HG03103 (cell line): Measurements from ENCODE around the gene CGNL1.

Experiments
- ATAC-seq: cut with Tn5 transposase; IDR thresholded peaks from one replicate; pipeline ENCODE4 v1.9.1; 2021; ENCODE audit warnings: low read depth; ENCODE audit not compliant: unreplicated experiment

Gene CGNL1

DNA sequence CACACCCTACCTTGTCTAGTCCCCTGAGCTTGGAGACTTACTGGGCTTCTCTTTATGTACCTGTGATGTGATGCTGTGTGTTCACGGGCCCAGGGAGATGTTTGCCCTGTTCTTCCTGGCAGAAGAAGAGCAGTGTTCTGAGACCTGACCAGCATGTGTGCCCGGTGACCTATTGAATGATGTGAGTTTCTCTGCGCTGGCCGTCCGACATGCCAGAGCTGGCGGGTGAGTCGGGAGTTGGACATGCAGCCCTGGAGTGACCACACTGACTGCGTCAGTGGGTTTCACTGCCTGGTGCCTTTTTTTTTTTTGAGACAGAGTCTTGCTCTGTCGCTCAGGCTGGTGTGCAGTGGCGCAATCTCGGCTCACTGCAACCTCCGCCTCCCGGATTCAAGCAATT lies 42.3 kb downstream of the CGNL1 start:
- no peak for ATAC-seq

DNA sequence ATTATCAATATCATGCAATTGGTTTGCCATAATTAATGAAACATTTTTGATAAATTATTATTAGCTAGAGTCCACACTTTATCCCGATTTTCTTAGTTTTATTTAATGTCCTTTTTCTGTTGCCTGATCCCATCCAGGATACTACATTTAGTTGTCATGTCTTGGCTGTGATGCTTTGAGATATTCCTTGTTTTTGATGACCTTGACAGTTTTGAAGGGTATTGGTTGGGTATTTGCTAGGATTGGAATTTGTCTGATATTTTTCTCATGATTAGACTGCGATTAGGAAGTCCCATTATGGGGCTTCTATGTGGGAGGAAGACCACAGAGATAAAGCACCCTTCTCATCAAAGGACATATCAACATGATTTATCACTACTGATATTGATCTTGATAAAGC lies 43.0 kb downstream of the CGNL1 start:
- ATAC-seq, result no peak

DNA sequence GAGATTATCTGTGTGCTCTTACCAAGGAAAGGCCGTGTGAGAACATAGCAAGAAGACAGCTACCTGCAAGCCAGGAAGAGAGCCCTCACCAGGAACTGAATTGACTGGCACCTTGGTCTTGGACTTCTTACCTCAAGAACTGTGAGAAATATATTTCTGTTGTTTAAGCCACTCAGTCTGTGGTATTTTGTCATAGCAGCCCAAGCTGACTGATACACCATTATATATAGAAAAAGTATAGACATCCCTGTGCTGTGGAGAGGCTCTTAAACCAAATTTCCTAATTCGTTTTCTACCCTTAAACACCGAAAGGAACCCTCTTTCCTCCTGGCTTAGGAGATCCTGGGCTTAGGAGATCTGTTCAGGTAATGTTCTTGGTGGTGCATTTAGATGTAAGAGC lies 44.8 kb downstream of the CGNL1 start:
- ATAC-seq, result no peak

DNA sequence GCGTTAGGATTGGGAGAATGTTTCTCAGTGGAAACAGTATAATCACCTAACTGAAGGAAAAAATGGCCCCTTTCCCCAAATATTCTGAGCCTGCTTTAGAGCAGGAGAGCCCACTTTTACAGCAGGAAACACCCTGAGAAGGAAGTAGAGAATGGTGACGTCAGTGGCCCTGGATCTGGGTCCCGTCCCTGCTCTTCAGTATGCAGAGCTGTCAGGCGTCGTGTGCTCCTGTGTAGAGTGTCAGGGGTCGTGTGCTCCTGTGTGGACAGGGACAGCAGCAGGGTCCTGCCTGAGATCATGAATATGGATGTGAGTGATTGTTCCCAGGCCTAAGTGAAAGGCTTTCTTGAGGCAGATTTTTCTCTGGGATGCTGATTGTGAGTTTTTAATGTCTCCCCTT lies 45.2 kb downstream of the CGNL1 start:
- ATAC-seq, result no peak

DNA sequence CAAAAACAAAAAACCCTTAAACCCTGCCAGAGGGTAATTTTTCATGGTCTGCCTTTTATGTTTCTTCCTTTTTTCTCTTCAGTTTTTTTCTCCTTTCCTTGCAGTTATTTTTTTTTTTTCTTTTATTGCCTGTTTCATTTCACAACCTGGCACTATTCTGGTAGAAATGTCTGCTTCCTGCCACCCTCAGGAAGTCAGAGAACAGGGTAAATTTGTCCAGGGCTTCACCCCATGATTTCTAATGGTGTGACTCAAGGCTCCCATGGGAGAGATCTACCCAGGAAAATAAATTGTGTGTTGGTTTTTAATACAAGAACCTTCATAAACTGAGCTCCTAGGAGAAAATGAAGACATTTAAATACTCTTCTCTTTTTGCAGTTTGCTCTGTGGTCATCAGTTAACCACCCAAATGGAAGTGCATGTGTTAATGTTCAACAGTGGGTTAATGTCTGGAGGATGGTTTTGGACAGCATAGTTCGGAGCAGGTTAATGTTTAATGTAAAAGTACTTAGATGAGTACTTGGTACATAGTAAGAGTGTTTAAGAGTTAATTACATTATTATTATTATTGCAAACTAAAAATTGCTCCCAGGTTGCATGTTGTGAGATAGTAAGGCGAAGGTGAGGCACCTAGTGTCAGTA lies 45.9 kb downstream of the CGNL1 start:
- no peak for ATAC-seq

DNA sequence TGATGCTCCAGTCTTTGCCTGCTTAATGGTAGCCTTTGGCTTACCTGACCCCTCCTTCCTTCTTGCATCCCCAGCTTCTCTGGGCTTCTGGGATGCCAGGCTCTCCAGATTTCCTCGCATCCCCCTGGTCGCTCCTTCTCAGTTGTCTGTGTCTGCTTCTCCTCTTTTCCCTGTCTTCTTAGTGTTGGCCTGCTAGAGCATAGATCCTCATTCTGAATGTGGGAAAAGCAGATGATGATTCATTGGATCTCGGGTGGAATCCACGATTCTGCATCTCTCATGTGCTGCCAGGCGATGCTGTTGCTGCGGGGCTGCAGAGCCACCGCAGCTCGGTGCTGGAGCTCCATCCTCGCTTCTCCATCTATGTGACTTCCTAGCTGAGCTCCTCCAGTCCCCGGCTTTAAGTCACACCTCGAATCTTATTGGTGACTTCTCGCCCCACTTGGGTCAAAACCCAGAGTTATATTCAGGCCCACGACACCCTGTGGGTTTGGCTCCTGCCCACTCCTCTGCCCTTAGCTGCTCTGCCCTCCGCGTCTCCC lies 47.4 kb downstream of the CGNL1 start:
- no peak for ATAC-seq

DNA sequence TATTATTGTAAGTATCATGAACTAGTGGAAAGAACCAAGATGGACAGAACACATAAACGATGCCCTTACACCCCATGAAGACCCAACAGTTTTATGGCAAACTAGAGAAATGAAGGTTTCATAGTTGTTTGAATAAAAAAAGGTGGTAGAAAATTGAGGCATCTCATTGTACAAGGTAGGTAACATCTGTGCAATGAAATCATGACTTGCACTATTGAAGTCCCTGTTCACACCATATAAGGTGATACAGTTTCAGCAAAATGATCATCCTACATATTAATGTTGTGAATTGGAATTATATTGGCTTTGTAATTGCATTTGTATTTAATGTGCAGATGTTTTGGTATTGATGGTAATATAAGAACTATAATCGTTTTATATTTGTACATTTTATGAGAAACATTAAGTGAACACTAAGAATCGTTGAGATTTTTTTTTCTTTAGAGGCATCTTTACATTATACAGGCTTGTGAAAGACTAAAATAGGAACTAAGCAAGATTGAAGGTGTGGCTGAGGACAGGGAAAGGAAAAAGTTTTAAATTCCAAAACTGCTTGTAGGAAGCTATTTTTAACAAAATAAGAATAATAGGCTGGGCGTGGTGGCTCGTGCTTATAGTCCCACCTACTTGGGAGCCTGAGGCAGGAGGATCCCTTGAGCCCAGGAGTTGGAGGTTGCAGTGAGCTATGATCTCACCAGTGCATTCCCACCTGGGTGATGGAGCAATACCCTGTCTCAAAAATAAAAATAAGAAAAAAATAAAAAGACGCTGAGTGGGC lies 48.5 kb downstream of the CGNL1 start:
- no peak for ATAC-seq

DNA sequence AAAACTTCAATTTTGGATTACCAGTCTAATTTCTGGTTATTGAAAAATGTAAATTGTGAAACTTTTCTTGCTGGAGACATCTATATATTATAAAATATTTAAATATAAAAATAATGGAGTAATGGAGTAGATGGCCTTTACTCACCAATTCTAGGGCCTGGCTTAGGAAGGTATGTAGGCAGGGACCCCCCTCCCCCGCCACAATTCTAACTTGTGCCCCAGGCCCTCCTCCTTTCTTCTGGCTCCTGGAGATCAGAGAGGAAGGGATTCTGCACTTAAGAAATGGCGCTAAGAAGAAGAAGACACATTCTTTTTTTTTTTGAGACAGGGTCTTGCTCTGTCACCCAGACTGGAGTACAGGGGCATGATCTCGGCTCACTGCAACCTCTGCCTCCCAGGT lies 49.5 kb downstream of the CGNL1 start:
- no peak for ATAC-seq

DNA sequence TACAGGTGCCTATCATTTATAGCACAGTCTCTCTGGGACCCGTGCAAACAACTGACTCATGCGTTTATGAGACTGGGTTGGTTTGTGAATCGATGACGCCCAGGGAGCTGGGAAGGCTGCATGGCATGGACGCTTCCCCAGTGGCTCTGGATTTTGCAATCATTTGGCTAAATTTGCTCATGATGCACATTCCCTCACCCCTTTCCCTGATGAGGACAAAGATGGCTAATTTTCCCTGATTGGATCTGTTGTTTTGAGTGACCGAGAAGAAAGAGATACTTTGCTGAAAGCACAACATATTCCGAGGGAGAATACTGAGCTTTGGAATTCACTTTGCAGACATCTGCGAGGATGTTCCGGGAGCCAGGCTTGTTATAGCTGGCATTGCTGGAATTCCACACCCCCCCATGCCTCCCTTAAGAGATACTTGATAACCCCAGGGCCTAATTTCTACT lies 51.1 kb downstream of the CGNL1 start:
- no peak for ATAC-seq

DNA sequence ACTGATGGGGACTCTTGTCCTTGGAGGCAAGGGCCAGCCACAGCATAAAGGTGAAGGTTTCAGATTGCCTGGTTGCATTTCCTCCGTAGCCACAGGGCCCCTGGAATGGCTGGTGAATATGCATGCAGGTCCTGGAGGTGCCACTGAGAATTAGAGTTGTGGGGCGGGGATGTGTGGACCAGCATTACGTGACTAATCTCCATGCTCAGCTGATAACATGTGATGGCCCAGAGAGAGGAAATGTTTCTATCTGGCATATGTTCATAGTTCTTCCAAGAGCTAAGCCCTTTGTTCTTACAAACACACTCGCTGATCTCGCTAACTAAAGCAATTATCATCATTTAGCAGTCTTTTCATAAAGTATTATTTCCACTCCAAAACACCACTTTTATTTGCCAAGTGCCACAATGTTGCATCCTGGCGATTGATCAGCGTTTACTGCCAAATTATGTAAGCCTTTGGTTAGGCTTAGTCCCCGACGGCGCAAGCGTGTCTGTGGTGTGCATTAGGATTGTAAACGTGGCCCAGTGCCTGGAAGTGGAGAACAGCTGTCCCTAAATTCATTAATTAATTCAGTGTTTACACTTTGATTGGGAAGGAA lies 55.9 kb downstream of the CGNL1 start:
- no peak for ATAC-seq

DNA sequence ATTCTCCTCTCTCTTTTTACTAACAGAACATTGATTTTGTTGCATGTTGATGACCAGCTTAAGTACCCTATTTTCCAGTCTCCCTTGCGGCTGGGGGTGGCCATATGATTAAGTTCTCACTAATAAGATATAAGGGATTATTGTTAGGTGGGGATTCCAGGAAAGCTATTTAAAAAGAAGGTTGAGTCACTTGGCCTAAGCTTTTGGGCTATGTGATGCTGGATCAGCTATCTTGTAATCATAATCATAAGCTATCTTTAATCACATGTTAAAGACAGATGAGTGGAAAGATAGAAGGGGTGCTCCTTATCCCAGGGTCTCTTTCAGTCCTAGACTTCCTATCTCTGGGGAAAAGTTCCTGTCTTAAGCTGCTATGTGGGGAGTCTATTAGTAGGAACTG lies 59.9 kb downstream of the CGNL1 start:
- no peak for ATAC-seq

DNA sequence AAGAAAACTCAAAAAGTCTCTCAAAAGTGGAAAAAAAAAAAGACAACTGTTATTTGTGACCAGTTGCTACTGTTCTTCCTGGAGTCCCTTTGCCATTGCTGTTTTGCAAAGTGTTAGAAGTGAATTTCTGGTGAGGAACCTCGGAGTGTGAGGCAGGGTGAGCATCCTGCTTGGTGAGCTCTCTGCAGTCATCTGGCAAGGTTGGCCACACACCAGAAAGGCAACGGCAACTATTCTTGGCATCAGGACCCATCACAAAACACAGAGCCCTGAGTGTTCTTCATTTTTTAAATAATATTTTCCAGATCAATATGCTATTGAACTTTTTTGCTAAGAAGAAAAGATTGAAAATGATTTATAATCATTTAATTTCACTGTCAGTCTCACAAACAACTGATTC lies 60.7 kb downstream of the CGNL1 start:
- ATAC-seq, result no peak

DNA sequence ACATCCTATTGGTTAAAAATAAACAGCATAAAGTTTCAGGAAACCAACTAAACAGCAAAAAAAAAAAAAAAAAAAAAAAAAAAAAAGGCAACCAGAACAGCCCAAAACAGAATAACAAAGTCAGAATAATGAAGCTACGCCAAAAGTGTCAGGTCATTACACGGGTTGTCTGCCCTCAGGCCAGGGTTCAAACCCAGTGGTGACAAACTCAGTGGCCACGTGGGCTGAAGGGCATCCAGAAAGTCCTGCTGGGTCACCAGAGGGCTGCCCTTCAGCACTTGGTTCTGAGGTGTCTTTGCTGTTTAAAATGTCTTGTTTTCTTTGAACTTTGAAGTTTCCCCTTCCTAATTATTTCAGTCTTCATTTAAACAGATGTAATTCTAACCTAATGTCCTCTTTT lies 61.3 kb downstream of the CGNL1 start:
- no peak for ATAC-seq

DNA sequence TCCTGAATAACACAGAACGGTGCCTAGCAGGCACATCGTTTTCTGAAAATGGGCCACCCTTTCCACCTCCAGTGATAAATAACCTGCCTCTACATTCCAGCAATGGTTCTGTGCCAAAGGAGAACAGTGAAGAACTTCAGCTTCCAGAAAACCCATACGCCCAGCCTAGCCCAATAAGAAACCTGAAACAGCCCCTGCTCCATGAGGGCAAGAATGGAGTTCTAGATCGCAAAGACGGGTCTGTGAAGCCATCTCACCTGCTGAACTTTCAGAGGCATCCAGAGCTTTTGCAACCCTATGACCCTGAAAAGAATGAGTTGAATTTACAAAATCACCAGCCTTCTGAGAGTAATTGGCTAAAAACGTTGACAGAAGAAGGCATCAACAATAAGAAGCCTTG lies 61.9 kb downstream of the CGNL1 start:
- ATAC-seq, result no peak

DNA sequence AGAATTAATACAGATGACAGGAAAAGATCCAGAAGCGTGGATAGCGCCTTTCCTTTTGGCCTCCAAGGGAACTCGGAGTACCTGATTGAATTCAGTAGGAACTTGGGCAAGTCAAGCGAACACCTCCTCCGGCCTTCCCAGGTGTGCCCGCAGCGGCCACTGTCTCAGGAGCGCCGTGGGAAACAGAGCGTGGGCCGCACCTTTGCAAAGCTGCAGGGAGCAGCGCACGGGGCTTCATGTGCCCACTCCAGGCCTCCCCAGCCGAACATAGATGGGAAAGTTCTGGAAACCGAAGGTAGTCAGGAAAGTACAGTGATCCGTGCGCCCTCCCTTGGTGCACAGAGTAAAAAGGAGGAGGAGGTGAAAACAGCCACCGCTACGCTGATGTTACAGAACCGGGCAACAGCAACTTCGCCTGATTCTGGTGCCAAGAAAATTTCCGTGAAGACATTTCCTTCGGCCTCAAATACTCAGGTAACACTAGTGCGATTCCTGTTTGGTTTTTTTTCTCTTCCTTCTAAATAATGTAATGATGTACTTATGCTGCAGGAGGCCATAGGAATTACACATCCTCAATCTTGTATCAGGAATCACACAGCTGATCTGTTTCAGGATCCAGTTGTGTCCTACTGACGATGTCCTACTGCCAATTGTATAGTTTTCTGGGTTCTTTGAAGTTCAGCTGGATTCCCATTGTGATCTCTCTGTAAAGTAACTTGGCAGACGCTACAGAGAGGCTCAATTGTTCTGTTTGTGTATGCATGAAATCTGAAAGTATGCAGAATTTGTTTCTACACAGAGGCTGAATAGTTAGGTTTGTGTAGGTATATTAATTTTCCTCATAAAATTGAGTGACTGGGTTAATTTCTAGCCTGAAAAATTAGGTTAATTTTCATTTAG lies 63.1 kb downstream of the CGNL1 start:
- ATAC-seq, result no peak

DNA sequence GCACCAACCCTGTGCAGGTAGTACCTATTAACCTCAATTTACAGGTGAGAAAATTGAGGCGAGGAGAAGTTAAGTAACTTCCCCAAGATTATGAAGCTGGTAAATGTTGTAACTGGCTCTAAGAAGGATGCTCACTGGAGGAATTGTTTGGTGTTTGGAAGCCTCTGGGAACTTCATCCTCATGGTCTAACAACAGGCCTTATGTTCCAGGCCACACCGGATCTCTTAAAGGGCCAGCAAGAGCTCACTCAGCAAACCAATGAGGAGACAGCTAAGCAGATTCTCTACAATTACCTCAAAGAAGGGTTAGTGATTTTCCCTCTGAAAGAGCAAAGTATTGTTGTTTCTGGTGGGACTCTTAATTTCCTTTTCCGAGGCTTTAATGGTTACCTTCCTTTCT lies 63.9 kb downstream of the CGNL1 start:
- ATAC-seq, result no peak

DNA sequence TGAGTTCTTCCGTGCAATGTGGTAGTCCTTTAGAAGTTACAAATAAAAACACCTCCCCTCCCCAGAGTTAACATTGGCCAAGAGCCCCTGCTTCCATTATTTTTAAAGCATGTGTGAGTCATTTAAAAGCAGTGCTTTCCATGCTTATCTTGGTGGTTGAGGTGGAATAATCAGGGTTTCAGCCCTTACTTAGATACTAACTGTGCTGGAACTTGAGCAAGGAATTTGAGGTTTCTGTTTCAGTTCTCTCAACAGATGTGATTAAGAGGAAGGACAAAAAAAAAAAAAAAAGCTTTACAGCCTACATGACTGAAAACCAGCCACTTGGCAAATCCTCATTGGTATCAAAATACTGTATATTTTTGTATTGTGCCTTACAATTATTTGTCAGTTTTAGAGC lies 64.5 kb downstream of the CGNL1 start:
- ATAC-seq, result no peak

DNA sequence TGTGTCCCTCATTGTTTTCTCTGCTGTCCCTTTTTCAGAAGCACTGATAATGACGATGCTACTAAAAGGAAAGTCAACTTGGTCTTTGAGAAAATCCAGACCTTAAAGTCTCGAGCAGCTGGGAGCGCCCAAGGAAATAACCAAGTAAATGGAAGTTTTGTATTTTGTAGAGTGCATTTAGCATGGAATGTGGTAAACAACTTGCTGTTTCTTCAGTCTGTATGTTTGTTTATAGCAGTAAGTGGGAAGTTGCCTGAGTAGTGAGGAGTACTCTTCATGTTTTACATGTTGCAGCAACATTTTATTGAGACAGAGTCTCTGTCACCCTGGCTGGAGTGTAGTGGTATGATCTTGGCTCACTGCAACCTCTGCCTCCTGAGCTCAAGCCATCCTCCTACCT lies 66.0 kb downstream of the CGNL1 start:
- no peak for ATAC-seq

DNA sequence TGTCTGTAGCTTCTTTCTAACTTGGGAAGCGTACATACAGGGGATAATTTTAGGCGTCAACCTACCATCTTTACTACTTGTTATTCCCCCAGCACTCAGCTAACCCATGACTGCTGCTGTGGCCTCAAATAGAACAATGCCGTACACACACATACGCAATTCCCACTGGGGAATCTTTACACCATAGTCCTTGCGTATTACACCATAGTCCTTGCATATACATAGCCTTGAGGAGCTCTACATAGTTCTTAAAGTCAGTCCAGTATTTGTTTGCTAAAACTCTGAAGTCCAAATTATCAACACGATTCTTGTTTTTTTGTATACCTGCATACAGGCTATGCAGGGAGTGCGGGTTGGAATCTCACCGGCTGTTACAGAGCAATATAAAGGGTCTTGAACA lies 67.2 kb downstream of the CGNL1 start:
- ATAC-seq, result no peak

DNA sequence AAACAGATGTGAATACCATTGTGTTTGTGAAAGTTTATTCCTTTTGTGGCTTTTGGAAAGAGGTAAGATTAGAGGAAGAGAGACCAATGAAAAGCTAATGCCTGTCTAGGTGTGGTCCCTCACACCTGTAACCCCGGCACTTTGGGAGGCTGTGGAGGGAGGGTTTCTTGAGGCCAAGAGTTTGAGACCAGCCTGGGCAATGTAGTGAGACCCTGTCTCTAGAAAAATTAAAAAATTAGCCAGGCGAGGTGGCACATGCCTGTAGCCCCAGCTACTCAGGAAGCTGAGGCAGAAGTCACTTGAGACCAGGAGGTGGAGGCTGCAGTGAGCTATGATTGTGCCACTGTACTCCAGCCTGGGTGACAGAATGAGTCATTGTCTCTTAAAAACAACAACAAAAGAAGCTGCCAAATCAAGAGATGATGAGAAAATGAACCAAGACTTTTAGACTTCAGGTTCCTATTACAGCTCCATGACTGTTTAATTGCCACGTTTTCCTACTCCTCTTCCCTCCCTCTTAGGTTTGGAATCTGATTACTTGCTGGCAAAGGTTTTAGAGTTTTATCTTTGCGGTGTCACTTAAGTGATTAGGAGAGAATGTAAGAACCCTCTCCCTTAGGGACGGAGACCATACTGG lies 68.7 kb downstream of the CGNL1 start:
- ATAC-seq, result no peak
